ENCODE measurements around the gene PACRG.

GRCh38 chr6:163336961-163337360, 609.2 kb downstream of the PACRG start:
- no peak for TF ChIP-seq CTCF (IDR thresholded peaks at IDR 0.05; ENCODE audit: low read depth, low read length, missing input control)
- no peak for TF ChIP-seq EGR1 (IDR thresholded peaks at IDR 0.05; ENCODE audit: low read depth in 2 of 2)
- no peak for TF ChIP-seq TAF1 (conservative IDR thresholded peaks at IDR 0.05)
- TF ChIP-seq RAD21 (IDR thresholded peaks at IDR 0.05): no peak
- no peak for TF ChIP-seq HNF4G (IDR thresholded peaks at IDR 0.05)
- no peak for TF ChIP-seq ATF3 (IDR thresholded peaks at IDR 0.05)
- TF ChIP-seq MAX (IDR thresholded peaks at IDR 0.05): no peak
- TF ChIP-seq GABPA (IDR thresholded peaks at IDR 0.05 in 1 of 2, conservative IDR thresholded peaks at IDR 0.05 in 1 of 2): no peak
- no peak for TF ChIP-seq NR2F2 (IDR thresholded peaks at IDR 0.05)
- TF ChIP-seq YY1 (IDR thresholded peaks at IDR 0.05): no peak
